Measurements from ENCODE around the gene ANXA11.
"Not testable (repeated sequence)": the region's sequence is repeated elsewhere in the genome, so short reads cannot be mapped to it uniquely, and the experiment has no call there.

Gene ANXA11

DNA sequence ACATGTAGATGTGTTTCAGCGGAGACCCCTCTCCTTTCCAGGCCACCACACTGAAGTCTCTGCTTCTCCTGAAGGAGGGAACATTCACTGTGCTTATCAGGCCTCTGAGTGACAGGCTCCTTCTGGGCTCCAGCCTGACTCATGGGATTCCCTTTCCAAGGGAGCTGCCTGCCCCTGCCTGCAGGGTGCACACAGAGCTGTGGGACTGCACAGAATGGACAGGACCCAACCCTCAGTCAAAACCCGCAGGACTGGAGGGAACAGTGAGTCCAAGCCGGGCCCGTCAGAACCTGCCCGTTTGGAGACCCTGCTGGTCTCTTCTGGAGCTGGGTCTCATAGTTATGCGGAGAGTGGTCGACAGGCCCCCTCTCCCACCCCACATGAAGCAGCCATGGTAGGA is 40.2 kb downstream of the ANXA11 start:
- DNase-seq (ENCODE audit: low spot score) = no peak

DNA sequence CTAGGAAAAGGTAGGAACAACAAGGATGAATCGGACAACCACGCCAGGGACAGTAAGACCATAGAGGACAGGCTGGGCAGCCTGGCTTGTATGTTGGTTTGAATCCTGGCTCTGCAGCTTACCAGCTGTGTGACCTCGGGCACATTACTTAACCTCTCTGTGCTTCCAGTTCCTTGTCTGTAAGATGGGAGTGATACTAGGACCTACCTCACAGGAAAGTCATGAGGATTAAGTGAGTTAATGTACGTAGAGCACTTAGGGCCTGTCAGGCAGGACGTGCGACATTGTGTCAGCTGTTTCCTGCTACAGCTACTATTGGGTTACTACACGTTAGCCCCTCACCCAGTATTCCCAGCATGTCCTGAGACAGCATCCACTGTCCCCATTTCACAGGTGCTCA is 40.7 kb downstream of the ANXA11 start:
- DNase-seq (ENCODE audit: low spot score) = no peak

DNA sequence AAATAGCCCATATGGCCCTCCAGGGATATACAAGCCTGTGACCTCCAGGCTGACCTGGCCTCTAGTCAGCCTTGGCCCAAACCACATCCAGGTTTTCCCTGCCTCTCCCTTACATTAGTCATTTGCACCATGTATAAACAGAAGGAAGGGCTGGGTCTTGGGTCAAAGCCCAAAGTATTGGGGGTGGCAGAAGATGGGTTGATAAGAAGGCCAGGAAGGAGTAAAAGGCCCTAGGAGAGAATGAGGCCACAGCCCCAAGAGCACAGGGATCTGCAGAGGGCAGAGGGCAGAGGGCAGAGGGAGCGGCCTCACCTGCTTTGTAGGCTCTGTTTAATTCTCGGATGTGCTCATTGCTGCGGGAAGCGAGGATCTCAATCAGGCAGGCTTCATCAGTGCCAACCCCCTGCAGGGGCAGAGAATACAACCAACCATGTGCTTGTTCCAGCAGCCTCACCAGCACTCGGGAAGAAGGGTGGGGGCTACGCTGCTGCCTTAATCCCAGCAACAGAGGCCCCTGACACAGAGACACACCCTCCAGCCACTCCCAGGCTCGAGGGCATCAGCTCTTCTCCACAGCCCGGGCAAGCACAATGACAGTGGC is 41.5 kb downstream of the ANXA11 start:
- DNase-seq (ENCODE audit: low spot score) = no peak

DNA sequence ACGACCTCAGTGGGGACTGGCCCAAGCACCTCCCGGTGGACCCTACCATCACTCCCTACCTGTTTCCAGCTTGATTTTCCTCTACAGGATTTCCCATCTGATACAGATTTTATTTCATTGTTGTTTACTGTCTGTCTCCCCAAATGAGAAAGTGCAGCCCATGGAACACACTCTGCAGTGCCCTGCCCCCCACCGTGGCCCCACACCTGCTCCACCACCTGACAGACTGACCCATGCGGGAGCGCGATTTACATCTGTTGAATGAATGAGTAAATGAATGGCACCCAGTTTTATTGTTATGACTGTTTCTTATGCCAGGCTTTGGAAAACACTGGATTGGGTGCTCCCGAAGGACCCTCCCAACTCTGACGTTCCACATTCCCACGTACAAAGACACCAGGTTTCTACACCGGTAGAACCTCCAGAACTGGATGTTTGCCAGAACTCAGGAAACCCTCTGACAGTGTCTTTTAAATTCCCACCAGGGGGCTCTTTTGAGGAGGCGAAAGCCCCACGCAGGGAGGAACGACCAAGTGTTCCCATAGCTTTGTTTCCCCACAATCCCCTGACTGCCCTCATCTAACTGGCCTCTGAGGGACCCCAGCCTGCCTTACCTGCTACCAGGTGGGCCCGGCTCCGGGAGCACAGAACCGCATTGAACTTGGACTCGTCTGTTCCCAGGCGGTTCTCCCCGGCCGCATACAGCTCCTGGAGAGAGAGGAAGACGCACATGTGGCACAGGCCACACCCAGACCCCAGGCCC is 43.8 kb downstream of the ANXA11 start:
- no peak for DNase-seq (ENCODE audit: low spot score)

DNA sequence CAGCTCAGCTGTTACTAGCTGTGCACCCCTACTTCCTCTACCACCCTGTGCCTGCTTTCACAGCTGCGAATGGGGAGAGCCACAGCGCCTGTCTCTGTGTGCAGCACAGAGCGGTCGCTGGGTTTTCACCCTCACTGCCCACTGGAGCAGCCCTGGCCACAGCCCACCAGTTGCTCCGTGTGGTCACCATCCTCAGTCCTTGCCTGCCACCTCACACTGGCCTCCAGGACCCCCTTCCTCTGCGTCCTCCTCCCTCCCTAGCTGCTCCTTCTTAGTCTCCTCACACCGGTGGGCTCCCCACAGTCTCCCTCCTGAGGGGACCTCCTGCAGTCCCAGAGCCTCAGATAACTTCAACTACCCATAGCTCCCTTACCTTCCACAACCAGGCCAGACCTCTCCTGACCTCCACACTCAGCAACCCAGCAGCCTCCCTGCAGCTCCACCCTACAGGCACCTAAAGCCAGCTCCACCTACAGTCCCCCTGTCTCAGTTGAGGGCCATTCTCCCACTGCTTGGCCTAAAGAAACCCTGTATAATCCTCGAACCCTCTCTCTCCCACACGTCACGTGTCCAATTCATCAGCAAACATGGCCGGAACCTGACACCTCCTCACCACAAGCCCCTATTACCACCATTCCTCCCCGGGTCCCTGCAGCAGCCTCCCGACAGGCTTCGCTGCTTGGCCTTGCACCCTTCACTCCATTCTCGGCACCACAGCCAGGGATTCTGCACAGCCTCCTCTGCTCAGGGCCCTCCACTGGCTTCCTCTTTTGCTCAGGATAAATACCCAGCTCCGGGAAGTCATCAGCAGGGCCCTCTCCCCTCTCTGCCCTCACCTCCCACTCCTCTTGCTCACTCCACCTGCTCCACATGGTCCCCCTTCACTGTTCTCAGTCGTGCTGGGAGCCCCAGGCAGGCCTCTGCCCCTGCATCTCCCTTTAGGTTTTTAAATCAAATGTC is 44.7 kb downstream of the ANXA11 start:
- DNase-seq (ENCODE audit: low spot score) = no peak

DNA sequence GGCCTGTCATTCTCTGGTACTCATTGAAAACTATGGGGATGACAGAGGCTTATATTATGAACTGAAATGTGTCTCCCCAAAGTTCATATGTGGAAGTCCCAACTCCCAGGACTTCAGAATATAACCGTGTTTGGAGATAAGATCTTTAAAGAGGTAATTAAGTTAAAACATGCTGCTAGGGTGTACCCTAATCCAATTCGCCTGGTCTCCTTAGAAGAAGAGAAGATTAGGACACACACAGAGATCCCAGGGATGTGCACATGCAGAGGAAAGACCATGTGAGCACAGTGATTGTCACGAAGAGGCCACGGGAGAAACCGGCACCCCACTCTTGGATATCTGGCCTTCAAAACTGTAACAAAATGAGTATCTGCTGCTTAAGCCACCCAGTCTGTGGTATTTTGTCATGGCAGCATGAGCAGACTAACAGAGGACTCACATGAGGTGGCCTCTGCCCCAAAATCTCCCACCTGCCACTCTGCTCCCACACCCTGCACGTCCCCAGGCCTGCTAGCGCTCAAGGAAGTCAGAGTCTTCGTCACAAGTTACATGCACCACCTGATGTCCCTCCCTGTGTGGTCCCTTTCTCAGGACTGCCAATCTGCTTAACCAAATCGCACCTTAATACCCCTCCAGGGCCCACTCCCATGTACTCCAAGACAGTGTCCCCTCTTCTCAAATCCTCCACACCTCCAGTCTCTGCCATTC is 46.0 kb downstream of the ANXA11 start:
- no peak for DNase-seq (ENCODE audit: low spot score)

DNA sequence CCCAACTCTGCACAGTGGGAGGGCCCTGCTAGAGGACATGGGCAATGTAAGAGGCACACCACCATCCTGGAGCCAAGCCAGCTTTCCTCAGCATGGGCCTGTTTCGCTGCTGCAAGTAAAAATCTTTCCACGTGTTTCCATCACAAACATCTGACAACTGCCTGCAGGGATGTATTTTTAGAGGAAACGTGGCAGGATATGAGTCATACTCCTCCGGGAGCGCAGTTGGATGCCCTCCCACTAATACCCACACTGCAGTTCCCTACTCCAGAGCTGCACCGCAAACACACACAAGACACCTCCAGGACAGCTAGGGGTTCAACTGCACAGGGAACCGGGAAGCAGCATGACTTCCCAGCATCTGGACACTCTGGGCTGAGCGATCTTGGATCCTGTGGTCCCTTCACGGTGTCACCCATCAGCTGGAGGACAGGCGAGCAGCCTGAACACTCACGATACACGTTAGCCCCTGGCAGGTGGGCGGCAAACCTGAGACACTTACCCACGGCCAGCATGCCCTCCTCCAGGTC is 46.7 kb downstream of the ANXA11 start:
- no peak for DNase-seq (ENCODE audit: low spot score)

DNA sequence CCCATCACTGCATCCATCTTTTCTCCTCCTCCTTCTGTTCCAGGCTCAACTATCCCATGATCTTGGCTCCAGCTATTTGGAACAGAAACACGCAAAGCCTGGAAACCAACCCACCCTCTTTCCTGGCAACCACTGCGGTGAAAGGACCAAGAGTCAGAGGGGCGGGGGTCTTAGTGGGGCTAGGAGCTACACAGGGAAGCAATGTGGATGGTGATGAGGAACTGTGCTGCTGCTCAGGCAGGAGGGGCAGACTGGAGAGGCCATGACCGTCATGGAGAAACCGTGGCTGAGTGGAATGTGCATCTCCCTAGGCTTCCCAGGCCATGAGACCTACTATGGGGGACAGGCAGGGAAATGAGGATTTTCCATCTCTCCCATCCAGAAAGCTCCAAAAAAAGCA is 47.2 kb downstream of the ANXA11 start:
- no peak for DNase-seq (ENCODE audit: low spot score)

DNA sequence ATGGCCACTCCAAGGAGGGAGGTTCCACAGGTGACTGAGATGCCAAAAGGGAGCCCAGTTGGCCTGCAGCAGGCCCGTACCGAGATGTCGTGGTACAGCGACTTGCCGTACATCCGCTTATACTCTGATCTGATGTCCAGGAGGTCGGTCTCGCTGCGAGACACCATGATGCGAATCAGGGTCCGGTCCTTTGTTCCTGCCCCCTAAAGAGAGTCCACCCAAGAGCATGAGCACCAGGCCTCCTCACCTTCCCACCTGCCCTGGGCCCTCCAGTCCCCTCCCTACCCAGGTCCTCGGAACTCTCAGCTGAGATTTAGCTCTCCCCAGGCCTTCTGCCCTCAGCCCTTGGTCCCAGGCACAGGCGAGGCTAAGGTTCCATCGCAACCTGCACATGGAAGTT is 47.8 kb downstream of the ANXA11 start:
- no peak for DNase-seq (ENCODE audit: low spot score)

DNA sequence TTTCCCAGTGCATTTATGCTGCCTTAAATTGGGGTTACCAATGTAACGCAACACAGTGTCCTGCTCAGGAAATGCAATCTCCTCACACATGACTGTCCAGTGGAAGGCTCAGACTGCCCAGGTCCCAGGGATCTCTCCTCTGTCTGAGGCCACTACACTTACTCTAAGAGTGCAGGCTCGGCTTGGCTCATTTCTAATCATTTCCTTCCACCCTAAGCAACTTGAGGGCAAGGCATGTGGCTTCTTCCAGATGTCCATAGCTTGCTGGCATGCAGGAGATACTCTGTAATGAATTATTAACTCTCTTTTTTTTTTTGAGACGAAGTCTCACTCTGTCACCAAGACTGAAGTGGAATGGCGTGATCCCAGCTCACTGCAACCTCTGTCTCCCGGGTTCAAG is 49.1 kb downstream of the ANXA11 start:
- DNase-seq (ENCODE audit: low spot score) = no peak

DNA sequence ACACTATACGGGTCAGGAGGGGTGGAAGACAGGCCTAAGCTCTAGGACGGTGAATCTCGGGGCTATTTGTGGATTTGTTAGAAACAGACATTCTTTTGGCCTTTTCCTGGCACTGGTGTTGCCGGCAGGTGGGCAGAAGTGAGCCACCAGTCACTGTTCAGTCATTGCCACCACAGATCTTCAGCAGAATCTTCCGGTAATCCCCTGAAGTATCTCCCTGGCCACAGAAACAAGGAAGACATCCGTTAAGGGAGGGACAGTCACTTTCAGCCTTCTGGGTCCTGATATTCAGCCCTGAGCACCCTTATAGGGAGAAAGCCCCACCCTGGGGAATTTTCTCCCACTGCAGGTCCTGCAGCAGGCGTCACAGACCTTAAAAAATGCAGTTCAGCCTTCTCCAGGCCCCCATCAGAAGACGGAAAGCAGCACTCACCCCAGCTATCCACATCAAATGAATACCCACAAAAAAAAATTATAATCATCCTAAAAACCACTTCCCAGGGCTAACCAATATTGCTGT is 49.6 kb downstream of the ANXA11 start:
- DNase-seq (ENCODE audit: low spot score) = no peak

DNA sequence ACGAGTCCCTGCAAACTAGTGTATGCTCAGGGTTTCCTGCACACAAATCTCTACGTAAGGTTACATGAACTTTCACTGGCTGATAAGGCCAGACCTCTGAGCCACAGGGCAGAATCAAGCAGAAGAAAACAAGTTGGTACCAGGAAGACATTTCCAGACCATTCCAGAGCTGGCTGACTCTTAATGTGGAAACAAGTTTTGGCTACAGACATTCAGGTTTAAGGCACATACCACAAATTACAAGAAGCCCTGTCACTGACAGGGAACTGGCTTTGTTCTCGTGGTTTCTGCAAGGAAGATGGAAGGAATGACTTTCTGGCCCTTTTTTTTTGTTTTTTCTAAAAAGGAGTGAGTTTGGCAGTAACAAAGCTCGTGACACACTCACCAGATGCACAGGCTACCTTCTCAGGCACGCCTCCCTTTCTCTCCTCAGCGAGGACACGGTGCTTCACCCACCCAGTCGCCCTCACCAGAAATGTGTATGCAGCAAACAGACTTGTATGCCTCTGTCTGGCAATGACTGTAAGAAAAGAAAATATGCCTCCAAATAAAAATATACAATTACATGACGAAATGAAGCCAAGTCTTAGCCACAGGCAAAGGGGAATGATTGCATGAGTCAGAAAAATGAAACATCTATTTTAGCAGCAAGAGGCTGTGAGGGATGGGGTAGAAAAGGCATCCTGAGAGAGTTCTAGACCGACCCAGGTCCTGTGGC is 50.2 kb downstream of the ANXA11 start:
- no peak for DNase-seq (ENCODE audit: low spot score)

DNA sequence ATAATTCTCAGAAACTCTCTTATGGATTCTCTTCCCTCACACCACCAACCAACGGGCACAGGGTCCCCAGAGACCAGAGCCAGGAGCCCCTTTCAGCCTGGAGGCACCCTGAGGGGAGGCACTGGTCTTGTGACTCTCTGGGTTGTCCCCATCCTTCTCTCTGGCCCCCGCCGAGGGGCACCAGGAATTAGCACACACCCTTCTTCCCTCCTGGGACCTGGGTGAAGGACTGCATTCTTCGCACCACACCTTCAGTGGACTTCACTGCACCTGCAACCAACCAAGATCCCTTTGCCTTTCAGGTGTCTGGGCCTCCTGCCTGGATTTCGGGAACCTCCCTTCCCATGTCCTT is 50.7 kb downstream of the ANXA11 start:
- no peak for DNase-seq (ENCODE audit: low spot score)

DNA sequence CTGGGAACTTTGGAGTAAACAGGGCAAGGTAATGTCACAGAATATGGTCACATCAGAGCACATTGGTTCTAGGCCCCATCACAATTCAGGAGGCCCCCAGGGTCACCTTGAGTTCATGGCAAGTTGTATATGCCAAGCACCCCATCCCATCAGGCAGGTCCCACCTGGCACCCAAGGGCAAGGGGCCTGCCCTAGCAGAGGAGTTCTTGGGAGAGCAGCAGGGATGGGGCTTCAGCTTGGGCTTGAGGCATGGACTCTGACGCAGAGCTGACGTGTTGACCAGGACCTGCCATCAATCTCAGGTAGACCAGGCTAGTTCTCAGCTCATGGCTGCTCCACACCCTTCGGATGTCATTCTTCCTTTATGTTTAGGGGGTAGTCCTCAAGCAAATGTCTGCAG is 51.9 kb downstream of the ANXA11 start:
- DNase-seq (ENCODE audit: low spot score) = no peak

DNA sequence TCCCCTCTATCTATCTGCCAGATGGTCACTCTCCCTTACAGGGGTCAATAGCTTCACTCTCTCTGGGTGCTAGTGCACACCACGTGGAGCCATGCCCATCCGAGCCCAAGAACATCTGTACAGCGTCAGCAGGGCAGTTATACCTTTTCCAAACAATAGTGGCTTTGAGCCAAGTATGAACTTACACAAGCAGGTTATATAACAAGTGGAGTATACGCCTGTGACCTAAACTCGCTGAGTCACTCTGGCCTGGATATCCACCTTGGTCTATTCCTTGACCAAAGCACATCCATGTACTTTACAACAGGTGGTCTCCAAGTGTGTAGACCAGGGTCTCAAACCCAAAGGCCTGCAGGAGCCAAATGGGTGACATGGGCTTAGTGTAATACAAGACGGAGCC is 52.5 kb downstream of the ANXA11 start:
- DNase-seq (ENCODE audit: low spot score) = no peak

DNA sequence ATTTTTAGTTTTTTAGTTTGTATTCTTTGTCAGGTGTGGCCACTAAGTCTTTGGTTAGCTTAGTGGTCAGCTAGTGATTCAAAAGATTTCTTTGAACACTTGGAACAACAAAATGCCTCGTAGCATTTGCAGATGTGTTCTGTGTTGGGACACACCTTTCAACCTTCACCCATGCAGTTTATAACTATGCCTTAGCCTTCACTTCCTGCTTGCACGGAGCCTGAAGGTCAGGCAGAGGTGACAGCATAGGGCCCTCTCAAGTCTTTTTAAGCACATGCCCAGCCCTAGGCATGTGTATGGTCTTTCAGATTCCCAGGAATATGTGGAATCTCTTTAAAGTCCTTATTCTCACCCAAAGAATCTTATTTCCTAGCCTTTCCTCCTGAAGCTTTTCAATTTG is 55.2 kb downstream of the ANXA11 start:
- DNase-seq (ENCODE audit: low spot score) = no peak

DNA sequence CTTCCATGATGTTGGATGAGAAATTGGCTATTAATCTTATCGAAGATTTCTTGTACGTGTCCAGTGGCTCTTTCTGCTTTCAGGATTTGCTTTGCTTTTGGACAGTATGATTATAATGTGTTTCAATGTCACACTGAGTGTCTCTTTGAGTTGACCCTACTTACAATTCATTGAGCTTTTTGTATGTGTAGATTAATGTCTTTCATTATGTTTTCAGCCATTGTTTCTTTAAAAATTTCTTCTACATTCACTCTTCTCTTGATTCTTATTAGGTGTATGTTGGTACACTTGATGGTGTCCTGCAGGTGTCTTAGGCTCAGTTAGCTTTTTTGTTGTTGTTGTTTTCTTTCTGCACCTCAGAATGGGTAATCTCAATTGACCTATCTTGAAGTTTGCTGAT is 56.2 kb downstream of the ANXA11 start:
- no peak for DNase-seq (ENCODE audit: low spot score)

DNA sequence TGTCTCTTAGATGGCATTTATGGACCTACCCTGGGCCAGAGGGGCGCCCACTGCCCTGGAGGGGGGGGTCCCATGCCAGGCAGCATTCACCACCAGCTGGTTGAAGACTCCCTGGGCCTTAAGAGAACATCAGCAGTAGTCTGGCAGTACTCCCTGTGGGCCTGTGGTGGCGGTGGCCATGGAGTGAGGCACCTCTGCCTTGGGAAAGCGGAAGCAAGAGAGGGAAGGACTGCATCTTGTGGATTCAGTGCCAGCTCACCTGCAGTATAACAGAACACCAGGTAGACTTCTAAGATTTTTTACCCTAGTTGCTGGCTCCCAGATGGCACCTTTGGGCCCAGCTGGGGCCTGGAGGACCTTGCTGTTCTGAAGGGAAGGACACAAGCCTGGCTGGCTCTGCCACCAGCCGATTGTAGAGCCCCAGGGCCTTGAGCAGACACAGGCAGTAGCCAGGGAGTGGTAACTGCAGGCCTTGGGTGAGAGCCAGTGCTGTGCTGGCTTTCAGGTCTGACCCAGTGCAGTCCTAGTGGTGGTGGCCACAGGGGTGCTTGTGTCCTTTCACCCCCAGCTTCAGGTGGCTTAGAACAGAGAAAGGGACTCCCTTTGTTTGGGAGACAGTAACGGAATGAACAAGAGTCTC is 57.1 kb downstream of the ANXA11 start:
- DNase-seq (ENCODE audit: low spot score) = no peak

DNA sequence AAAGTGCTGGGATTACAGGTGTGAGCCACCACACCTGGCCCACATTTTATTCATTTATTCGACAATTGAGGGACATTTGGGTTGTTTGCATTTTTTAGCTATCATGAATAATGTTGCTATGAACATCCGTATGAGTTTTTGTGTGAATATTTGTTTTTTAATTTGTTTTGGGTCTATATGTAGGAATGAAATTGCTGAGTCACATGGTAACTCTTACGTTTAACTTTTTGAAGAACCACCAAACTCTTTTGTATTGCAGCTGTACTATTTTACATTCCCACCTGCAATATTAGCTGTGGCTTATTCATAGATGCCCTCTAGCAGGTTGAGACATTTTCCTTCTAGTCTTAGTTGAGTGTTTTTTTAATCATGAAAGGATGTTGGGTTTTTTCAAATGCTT is 58.4 kb downstream of the ANXA11 start:
- DNase-seq (ENCODE audit: low spot score) = no peak

DNA sequence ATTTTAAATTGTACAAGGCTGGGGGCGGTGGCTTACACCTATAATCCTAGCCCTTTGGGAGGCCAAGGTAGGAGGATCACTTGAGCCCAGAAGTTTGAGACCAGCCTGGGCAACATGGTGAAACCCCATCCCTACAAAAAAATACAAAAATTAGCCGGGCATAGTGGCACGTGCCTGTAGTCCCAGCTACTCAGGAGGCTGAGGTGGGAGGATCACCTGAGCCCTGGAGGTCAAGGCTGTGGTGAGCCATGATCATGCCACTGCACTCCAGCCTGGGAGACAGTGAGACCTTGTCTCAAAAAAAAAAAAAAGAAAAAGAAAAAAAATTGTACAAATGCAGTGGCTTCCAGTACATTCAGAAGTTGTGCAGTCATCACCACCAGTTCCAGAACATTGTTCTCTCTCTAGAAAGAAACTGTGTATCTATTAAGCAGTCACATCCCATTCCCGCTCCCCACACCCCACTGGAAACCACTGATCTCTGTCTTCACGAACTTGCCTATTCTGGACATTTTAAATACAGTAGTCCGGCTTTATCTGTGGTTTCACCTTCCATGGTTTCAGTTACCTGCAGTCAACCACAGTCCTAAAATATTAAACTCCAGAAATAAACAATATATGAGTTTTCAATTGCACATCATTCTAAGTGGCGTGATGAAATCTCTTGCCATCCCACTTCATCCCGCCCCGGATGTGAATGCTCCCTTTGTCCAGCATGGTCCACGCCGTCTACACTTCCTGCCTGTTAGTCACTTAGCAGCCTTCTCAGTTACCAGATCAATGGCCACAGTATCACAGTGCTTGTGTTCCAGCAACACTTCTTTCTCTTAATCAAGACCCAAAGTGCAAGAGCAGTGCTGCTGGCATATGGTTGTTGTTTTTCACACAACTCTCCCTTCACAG is 59.7 kb downstream of the ANXA11 start:
- DNase-seq (ENCODE audit: low spot score) = not testable (repeated sequence)
